Liver (tissue), 9 donors: Measurements from ENCODE around the gene TM4SF18. TPM values are rescaled to one million over a fixed set of nuclear protein-coding genes. Genes with fewer than 3 reads are reported as not detected.

Source experiments
- DNase-seq: peaks from one replicate; pipeline ENCODE4 v3.0.0-alpha.2; 2017; ENCODE audit warnings: low spot score
- H3K27ac ChIP-seq, 2 donors: one replicate each; pipeline ENCODE4 v1.7.0; 2013; ENCODE audit warnings: inconsistent platforms in 2 of 2, low read length in 2 of 2, control low read depth in 1 of 2, low read depth in 1 of 2, mild to moderate bottlenecking in 1 of 2
- H3K27me3 ChIP-seq, 4 donors: one replicate each; pipeline versions ENCODE4 v1.6.1 to v1.7.0; 2013; ENCODE audit warnings: low read length in 3 of 4, inconsistent platforms in 1 of 4, mild to moderate bottlenecking in 1 of 4, moderate library complexity in 1 of 4; ENCODE audit not compliant: control insufficient read depth in 4 of 4, insufficient read depth in 4 of 4
- H3K36me3 ChIP-seq, 4 donors: one replicate each; pipeline versions ENCODE4 v1.6.1 to v1.7.0; 2013; ENCODE audit warnings: low read length in 3 of 4, mild to moderate bottlenecking in 3 of 4, low read depth in 1 of 4, moderate library complexity in 1 of 4; ENCODE audit not compliant: control insufficient read depth in 4 of 4, insufficient read depth in 3 of 4
- H3K4me1 ChIP-seq, 4 donors: one replicate each; pipeline versions ENCODE4 v1.6.1 to v1.7.0; 2013; ENCODE audit warnings: low read length in 3 of 4, mild to moderate bottlenecking in 3 of 4, moderate library complexity in 1 of 4; ENCODE audit not compliant: control insufficient read depth in 4 of 4, insufficient read depth in 4 of 4
- H3K4me3 ChIP-seq, 3 donors: one replicate each; pipeline versions ENCODE4 v1.6.1 to v1.7.0; 2013; ENCODE audit warnings: low read length in 3 of 3, control low read depth in 1 of 3, low read depth in 1 of 3, mild to moderate bottlenecking in 1 of 3
- H3K9ac ChIP-seq, 2 donors: one replicate each; pipeline ENCODE4 v1.7.0; 2013; ENCODE audit warnings: low read length in 2 of 2, mild to moderate bottlenecking in 2 of 2, moderate library complexity in 2 of 2, control low read depth in 1 of 2, low read depth in 1 of 2
- H3K9me3 ChIP-seq, 4 donors: one replicate each; pipeline versions ENCODE4 v1.6.1 to v1.7.0; 2013; ENCODE audit warnings: low read length in 3 of 4; ENCODE audit not compliant: control insufficient read depth in 4 of 4
- ATF3 ChIP-seq: IDR thresholded peaks from 2 replicates; pipeline ENCODE4 v1.6.1; 2016; ENCODE audit warnings: antibody characterized with exemption
- CTCF ChIP-seq: fragments of 150-350 bp; IDR thresholded peaks from 2 replicates; pipeline ENCODE4 v1.5.1; 2017; ENCODE audit warnings: improper control_type of control experiment, low read depth, low read length; ENCODE audit not compliant: missing input control
- EGR1 ChIP-seq, 2 donors: IDR thresholded peaks; 2 replicates each; pipeline ENCODE4 v1.6.1; 2016 to 2018; ENCODE audit warnings: antibody characterized with exemption in 2 of 2, low read depth in 2 of 2
- FOXA1 ChIP-seq: IDR thresholded peaks from 2 replicates; pipeline ENCODE4 v1.6.1; 2016; ENCODE audit warnings: antibody characterized with exemption
- FOXA2 ChIP-seq: IDR thresholded peaks from 2 replicates; pipeline ENCODE4 v1.6.1; 2016; ENCODE audit warnings: antibody characterized with exemption
- GABPA ChIP-seq, 2 donors: IDR thresholded peaks in 1 of 2; conservative IDR thresholded peaks in 1 of 2; 2 replicates each; pipeline ENCODE4 v1.6.1; 2016; ENCODE audit warnings: antibody characterized with exemption in 2 of 2, mild to moderate bottlenecking in 1 of 2, moderate library complexity in 1 of 2
- HNF4A ChIP-seq, 2 donors: conservative IDR thresholded peaks; 2 replicates each; pipeline ENCODE4 v1.6.1; 2016; ENCODE audit warnings: antibody characterized with exemption in 2 of 2, mild to moderate bottlenecking in 2 of 2
- HNF4G ChIP-seq: IDR thresholded peaks from 2 replicates; pipeline ENCODE4 v1.6.1; 2016; ENCODE audit warnings: antibody characterized with exemption
- JUND ChIP-seq, 2 donors: IDR thresholded peaks; 2 replicates each; pipeline ENCODE4 v1.6.1; 2016; ENCODE audit warnings: antibody characterized with exemption in 2 of 2
- NR2F2 ChIP-seq: IDR thresholded peaks from 2 replicates; pipeline ENCODE4 v1.6.1; 2016; ENCODE audit warnings: antibody characterized with exemption
- RAD21 ChIP-seq, 2 donors: IDR thresholded peaks; 2 replicates each; pipeline ENCODE4 v1.6.1; 2016; ENCODE audit warnings: antibody characterized with exemption in 2 of 2, mild to moderate bottlenecking in 2 of 2
- RXRA ChIP-seq, 2 donors: IDR thresholded peaks; 2 replicates each; pipeline ENCODE4 v1.6.1; 2017 to 2018; ENCODE audit warnings: antibody characterized with exemption in 2 of 2, mild to moderate bottlenecking in 1 of 2
- SP1 ChIP-seq: IDR thresholded peaks from 2 replicates; pipeline ENCODE4 v1.6.1; 2018; ENCODE audit warnings: antibody characterized with exemption, mild to moderate bottlenecking
- TAF1 ChIP-seq: conservative IDR thresholded peaks from 2 replicates; pipeline ENCODE4 v1.6.1; 2016; ENCODE audit warnings: antibody characterized with exemption, mild to moderate bottlenecking
- YY1 ChIP-seq: IDR thresholded peaks from 2 replicates; pipeline ENCODE4 v1.6.1; 2016; ENCODE audit warnings: antibody characterized with exemption, mild to moderate bottlenecking
- ZBTB33 ChIP-seq: IDR thresholded peaks from 2 replicates; pipeline ENCODE4 v1.6.1; 2016; ENCODE audit warnings: antibody characterized with exemption
- WGBS: extraction: QIAGEN DNeasy Blood & Tissue Kit; methylation state at CpG from one replicate; pipeline ENCODE4 v1.1.7; 2013; 5-methylcytosine and 5-hydroxymethylcytosine counted together
- polyA plus RNA-seq, 2 donors: library from polyadenylated mRNA; stranded (reverse) in 1 of 2; unstranded in 1 of 2; fragments of 200-250 nt in 1 of 2; fragments of >200 nt in 1 of 2; fragmentation: Nextera tagmentation in 1 of 2; extraction: Ambion mirVana in 1 of 2; gene quantifications; one replicate each; pipeline versions ENCODE4 v1.2.1 to v1.2.3, GENCODE V29; 2013 to 2015
- total RNA-seq, 2 donors: library from RNA; depleted of rRNA; stranded (reverse); fragments of >200 nt; gene quantifications; one replicate each; pipeline ENCODE4 v1.2.3, GENCODE V29; 2014
- TF ChIP-seq, protein P1 (sequence below): IDR thresholded peaks from 2 replicates; pipeline ENCODE4 v1.6.1; 2016; ENCODE audit warnings: antibody characterized with exemption
- TF ChIP-seq, protein P2 (sequence below): IDR thresholded peaks from 2 replicates; pipeline ENCODE4 v1.6.1; 2016; ENCODE audit warnings: antibody characterized with exemption, mild to moderate bottlenecking
- donor health status: healthy.
- donor health status: healthy.
- donor health status: healthy.
- donor health status: healthy.
- donor health status: healthy.

Gene TM4SF18
- total and polyA plus RNA-seq, 4 donors, result 4.9 to 12.6 (median 6.4) TPM

DNA sequence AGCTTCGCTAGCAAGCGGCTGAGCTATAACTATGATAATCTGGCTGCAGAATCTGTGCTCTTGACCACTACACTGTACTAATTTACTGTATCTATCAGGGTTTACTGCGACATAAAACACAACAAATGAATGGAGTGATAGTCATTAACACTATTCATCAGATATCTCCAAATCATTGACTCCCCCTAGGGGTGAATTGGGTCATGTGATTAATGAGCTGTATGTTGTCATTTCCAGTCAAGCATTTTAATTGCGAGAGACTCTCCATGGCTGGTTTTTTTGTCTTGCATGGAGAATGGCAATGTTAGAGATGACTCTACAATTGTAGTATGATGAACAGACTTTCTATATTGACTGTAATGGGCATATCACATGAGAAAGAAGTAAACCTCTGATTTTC lies 10.5 kb upstream of the TM4SF18 start:
- 89% methylated on average over 4 of the region's 4 CpGs for WGBS
- Histone ChIP-seq H3K9me3 (no peaks in the 10 kb centered on the region), H3K27ac (no peak overlapping the region), H3K27me3 (peaks cover 0 to 2% (median 0%) of the 10 kb centered on the region in 4 donors), H3K36me3 (no peaks in the 10 kb centered on the region), H3K9ac (no peak overlapping the region), H3K4me1 (peaks cover 4 to 13% (median 11%) of the 10 kb centered on the region in 4 donors), H3K4me3 (no peak overlapping the region)
- DNase-seq, result no peak
- TF ChIP-seq JUND (IDR thresholded peaks at IDR 0.05) (no peak), SP1 (no peak), EGR1 (IDR thresholded peaks at IDR 0.05; ENCODE audit: low read depth in 2 of 2) (no peak), FOXA1 (no peak), NR2F2 (no peak)

DNA sequence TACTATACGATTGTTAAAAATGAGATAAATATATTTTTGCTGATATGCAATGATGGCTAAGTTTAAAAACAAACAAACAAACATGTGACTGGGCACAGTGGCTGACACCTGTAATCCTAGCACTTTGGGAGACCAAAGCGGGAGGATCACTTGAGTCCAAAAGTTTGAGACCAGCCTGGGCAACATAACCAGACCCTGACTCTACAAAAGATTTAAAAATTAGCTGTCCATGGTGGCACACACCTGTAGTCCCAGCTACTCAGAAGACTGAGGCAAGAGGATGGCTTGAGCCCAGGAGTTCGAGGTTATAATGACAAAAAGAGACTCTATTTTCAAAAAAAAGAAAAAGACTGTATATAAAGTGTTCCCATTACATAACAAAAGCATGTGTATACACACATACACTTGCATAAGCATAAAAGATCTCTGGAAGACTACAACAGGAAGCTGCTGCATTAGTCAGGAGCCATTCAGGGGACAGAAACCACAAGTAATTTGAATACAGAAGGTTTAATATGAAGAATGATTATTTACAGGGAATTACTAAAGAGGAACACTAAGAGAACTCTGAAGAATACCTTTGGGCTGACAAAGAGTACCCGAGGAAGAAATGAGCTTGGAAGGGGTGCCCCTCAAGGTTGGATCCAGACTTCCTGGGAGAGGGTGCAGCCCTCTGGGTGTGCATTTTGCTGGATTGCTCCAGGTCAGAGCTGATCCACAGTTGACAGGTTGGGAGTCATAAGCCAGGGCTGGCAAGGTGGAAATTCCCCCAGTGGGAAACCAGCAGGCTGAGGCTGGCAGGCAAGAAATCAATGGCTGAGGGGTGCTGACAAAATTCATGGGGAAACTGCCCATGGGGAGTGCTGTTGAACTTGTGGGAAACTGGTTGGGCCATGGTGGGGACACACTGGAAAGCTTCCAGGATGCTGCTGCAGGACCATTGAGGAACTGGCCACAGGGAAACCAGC lies 9.3 kb upstream of the TM4SF18 start:
- DNase-seq, result no peak
- Histone ChIP-seq H3K9me3 (no peaks in the 10 kb centered on the region), H3K4me1 (peaks cover 4 to 13% (median 11%) of the 10 kb centered on the region in 4 donors), H3K36me3 (no peaks in the 10 kb centered on the region), H3K4me3 (no peak overlapping the region), H3K9ac (no peak overlapping the region), H3K27ac (no peak overlapping the region), H3K27me3 (peaks cover 0 to 1% (median 0%) of the 10 kb centered on the region in 4 donors)
- WGBS, result 84% methylated on average over 4 of the region's 4 CpGs
- no peak for TF ChIP-seq SP1

DNA sequence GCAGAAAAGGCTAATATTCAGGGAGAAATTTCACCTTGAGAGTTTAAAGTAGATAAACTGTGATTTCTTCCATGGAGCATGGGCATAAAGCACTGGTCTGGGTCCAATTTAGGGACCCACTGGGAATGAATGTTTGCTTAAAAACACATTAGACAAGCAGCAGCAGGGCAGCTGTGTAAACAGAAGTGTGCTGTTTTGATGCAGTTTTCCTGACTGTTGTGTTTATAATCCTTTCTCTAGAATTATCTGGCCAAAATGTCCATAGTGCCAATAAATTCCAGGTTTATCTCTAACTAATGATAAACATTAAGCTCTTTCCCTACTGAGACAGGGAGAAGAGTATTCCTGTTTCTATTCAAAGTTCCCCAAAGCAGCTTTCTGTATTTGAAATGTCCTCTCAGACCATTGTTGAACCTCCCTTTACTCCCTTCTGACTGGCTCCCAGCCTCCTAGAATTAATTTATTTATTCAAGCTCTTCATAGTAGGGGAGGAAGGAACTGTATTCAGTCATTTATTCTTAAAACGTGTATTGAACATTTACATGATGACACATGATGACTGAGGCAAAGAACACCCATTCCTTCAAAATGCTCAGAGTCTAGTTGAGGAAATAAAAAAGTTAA lies 7.0 kb upstream of the TM4SF18 start:
- H3K27me3 ChIP-seq, result no peaks in the 10 kb centered on the region
- WGBS, result 41% methylated on average over 1 of the region's 1 CpG
- DNase-seq, result no peak
- H3K4me1 ChIP-seq, result peaks cover 4 to 13% (median 11%) of the 10 kb centered on the region in 4 donors
- no peaks in the 10 kb centered on the region for H3K36me3 ChIP-seq
- TF ChIP-seq HNF4A (conservative IDR thresholded peaks at IDR 0.05) (no peak), JUND (IDR thresholded peaks at IDR 0.05) (no peak), CTCF (no peak), SP1 (peak; percentile 1), FOXA2 (peak; percentile 21), RXRA (IDR thresholded peaks at IDR 0.05) (no peak), YY1 (no peak), ATF3 (no peak), ZBTB33 (no peak), TAF1 (no peak), HNF4G (no peak), FOXA1 (no peak), GABPA (IDR thresholded peaks at IDR 0.05 in 1 of 2, conservative IDR thresholded peaks at IDR 0.05 in 1 of 2) (no peak), RAD21 (IDR thresholded peaks at IDR 0.05) (peak in 1 of 2 donors; percentile 2)
- TF ChIP-seq, protein P1, sequence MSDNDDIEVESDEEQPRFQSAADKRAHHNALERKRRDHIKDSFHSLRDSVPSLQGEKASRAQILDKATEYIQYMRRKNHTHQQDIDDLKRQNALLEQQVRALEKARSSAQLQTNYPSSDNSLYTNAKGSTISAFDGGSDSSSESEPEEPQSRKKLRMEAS, result no peak
- TF ChIP-seq, protein P2, sequence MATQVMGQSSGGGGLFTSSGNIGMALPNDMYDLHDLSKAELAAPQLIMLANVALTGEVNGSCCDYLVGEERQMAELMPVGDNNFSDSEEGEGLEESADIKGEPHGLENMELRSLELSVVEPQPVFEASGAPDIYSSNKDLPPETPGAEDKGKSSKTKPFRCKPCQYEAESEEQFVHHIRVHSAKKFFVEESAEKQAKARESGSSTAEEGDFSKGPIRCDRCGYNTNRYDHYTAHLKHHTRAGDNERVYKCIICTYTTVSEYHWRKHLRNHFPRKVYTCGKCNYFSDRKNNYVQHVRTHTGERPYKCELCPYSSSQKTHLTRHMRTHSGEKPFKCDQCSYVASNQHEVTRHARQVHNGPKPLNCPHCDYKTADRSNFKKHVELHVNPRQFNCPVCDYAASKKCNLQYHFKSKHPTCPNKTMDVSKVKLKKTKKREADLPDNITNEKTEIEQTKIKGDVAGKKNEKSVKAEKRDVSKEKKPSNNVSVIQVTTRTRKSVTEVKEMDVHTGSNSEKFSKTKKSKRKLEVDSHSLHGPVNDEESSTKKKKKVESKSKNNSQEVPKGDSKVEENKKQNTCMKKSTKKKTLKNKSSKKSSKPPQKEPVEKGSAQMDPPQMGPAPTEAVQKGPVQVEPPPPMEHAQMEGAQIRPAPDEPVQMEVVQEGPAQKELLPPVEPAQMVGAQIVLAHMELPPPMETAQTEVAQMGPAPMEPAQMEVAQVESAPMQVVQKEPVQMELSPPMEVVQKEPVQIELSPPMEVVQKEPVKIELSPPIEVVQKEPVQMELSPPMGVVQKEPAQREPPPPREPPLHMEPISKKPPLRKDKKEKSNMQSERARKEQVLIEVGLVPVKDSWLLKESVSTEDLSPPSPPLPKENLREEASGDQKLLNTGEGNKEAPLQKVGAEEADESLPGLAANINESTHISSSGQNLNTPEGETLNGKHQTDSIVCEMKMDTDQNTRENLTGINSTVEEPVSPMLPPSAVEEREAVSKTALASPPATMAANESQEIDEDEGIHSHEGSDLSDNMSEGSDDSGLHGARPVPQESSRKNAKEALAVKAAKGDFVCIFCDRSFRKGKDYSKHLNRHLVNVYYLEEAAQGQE, result no peak
- peak overlapping the region; percentile 80 to 82 for H3K27ac ChIP-seq
- no peaks in the 10 kb centered on the region for H3K9me3 ChIP-seq
- peak overlapping the region in 1 of 2 donors; percentile 27 for H3K9ac ChIP-seq
- H3K4me3 ChIP-seq, result no peak overlapping the region
